SU-DHL-6 (cell line): ENCODE results near the gene AMN1.

Source experiments
- EZH2phosphoT487 ChIP-seq: fragments of 200-600 bp; sonication (generic), shearing (Covaris generic); conservative IDR thresholded peaks from 2 replicates; pipeline ENCODE4 v1.6.1; 2018; ENCODE audit warnings: mild to moderate bottlenecking, antibody characterized with exemption, low read length, moderate library complexity, mixed read lengths
- TF ChIP-seq, protein P1 (sequence below): fragments of 200-600 bp; sonication (generic); IDR thresholded peaks from one replicate; pipeline ENCODE4 v1.5.1; 2017; ENCODE audit warnings: antibody characterized with exemption, mild to moderate bottlenecking, low read length, moderate library complexity; ENCODE audit not compliant: insufficient read depth, poor library complexity, severe bottlenecking

DNA sequence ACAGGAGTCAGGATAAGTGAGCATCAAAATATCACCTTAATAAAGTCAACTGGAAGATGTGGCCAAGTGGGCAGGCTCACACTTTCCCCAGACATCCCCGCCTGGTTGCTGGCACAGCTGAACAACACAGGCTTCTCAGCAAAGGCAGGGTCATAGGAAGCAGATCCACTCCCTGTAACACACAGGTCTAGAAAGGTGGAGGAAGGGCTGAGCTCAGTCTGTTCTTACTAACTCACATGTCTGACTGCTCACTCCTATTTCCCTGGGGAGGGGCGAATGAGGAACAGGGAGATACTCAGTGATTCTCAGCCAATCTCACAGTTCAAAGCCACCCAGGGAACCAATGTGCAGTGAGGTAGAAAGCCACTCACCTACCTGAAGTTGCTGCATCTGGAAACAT is 45.0 kb upstream of the AMN1 start:
- TF ChIP-seq, protein P1, sequence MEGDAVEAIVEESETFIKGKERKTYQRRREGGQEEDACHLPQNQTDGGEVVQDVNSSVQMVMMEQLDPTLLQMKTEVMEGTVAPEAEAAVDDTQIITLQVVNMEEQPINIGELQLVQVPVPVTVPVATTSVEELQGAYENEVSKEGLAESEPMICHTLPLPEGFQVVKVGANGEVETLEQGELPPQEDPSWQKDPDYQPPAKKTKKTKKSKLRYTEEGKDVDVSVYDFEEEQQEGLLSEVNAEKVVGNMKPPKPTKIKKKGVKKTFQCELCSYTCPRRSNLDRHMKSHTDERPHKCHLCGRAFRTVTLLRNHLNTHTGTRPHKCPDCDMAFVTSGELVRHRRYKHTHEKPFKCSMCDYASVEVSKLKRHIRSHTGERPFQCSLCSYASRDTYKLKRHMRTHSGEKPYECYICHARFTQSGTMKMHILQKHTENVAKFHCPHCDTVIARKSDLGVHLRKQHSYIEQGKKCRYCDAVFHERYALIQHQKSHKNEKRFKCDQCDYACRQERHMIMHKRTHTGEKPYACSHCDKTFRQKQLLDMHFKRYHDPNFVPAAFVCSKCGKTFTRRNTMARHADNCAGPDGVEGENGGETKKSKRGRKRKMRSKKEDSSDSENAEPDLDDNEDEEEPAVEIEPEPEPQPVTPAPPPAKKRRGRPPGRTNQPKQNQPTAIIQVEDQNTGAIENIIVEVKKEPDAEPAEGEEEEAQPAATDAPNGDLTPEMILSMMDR = no peak
- TF ChIP-seq EZH2phosphoT487 = no peak
